HEK293 (cell line): ENCODE data around the gene C5orf34.

Source experiments
- CTCF ChIP-seq: fragments of 450-650 bp; formaldehyde crosslinking; IDR thresholded peaks from 2 replicates; pipeline ENCODE4 v1.5.1; 2016; ENCODE audit warnings: missing biosample characterization, missing genetic modification characterization
- IKZF3 ChIP-seq: fragments of 450-650 bp; IDR thresholded peaks from 2 replicates; pipeline ENCODE4 v1.5.0; 2018; ENCODE audit warnings: missing biosample characterization, mild to moderate bottlenecking, missing genetic modification characterization, moderate library complexity
- REST ChIP-seq: fragments of 450-650 bp; formaldehyde crosslinking; IDR thresholded peaks from 2 replicates; pipeline ENCODE4 v1.5.1; 2016; ENCODE audit warnings: missing biosample characterization, missing genetic modification characterization
- YY1 ChIP-seq: fragments of 450-650 bp; formaldehyde crosslinking; IDR thresholded peaks from 2 replicates; pipeline ENCODE4 v1.5.1; 2018; ENCODE audit warnings: missing biosample characterization, missing genetic modification characterization
- ZNF140 ChIP-seq: fragments of 450-650 bp; formaldehyde crosslinking; IDR thresholded peaks from 2 replicates; pipeline ENCODE4 v1.5.1; 2016; ENCODE audit warnings: missing biosample characterization, missing genetic modification characterization
- ZNF239 ChIP-seq: fragments of 450-650 bp; formaldehyde crosslinking; IDR thresholded peaks from 2 replicates; pipeline ENCODE4 v1.5.1; 2016; ENCODE audit warnings: missing biosample characterization, missing genetic modification characterization
- ZNF350 ChIP-seq: fragments of 450-650 bp; formaldehyde crosslinking; IDR thresholded peaks from 2 replicates; pipeline ENCODE4 v1.5.0; 2017; ENCODE audit warnings: missing biosample characterization, mild to moderate bottlenecking, missing genetic modification characterization
- ZNF530 ChIP-seq: fragments of 450-650 bp; formaldehyde crosslinking; IDR thresholded peaks from 2 replicates; pipeline ENCODE4 v1.5.1; 2016; ENCODE audit warnings: low read depth, missing biosample characterization, missing genetic modification characterization
- ZNF558 ChIP-seq: fragments of 450-650 bp; formaldehyde crosslinking; IDR thresholded peaks from 2 replicates; pipeline ENCODE4 v1.5.1; 2016; ENCODE audit warnings: missing biosample characterization, missing genetic modification characterization
- ZNF791 ChIP-seq: fragments of 450-650 bp; formaldehyde crosslinking; IDR thresholded peaks from 2 replicates; pipeline ENCODE4 v1.5.1; 2016; ENCODE audit warnings: missing biosample characterization, missing genetic modification characterization
- ZNF843 ChIP-seq: fragments of 450-650 bp; formaldehyde crosslinking; IDR thresholded peaks from 2 replicates; pipeline ENCODE4 v1.5.1; 2016; ENCODE audit warnings: missing biosample characterization, missing genetic modification characterization
- ZSCAN30 ChIP-seq: fragments of 450-650 bp; IDR thresholded peaks from 2 replicates; pipeline ENCODE4 v1.5.1; 2018; ENCODE audit warnings: missing biosample characterization, mild to moderate bottlenecking, missing genetic modification characterization, moderate library complexity

GRCh38 chr5:43515678-43516048 is 715 bp upstream of the C5orf34 start:
- TF ChIP-seq REST (tag by site-specific recombination), result no peak
- TF ChIP-seq ZNF791, result no peak
- no peak for TF ChIP-seq CTCF (tag by site-specific recombination)
- 0 out of 2 replicates have a peak, but pooled peaks have one; percentile 24 for TF ChIP-seq YY1
- no peak for TF ChIP-seq ZNF140 (tag by site-specific recombination)
- TF ChIP-seq ZNF558, result no peak
- no peak for TF ChIP-seq ZNF843 (tag by site-specific recombination)
- no peak for TF ChIP-seq ZNF530 (tag by site-specific recombination)
- no peak for TF ChIP-seq ZNF350 (tag by site-specific recombination)
- no peak for TF ChIP-seq ZNF239 (tag by site-specific recombination)
- no peak for TF ChIP-seq IKZF3 (tag by site-specific recombination)
- no peak for TF ChIP-seq ZSCAN30 (tag by site-specific recombination)
